ENCODE results near the gene DIRAS1.
"Not testable (repeated sequence)": the region's sequence is repeated elsewhere in the genome, so short reads cannot be mapped to it uniquely, and the experiment has no call there.

The DIRAS1 gene

DNA sequence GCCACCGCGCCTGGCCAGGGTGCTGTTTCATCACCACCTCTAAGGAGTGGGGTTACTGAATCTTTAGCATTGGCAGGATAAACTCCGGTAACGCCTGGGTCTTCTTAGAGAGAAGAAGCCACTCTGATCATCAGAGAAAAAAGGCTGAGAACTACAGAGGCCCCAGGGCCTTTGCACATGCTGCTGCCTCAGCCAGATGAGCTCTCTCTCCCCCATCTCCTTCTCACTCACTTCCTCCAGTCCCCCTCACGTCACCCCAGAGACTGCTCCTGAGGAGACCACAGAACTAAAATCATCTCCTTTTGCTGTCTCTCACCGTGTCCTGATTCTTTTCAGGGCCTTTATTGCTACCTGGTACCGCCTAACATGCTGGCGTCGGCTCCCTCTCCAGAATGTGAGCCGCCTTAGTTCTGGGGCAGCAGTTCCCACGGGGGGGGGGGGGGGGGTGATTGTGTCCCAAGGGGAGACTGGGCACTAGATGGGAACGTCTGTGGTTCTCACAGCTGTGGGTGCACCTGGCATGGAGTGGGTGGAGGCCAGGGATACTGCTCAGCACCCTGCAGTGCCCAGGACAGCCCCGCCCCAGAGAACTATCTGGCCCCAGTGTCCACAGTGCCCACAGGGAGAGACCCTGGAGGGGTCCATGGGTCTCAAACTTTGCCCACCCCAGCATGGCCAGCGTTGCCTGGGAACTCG lies 5.1 kb upstream of the DIRAS1 start:
- DNase-seq = no peak

DNA sequence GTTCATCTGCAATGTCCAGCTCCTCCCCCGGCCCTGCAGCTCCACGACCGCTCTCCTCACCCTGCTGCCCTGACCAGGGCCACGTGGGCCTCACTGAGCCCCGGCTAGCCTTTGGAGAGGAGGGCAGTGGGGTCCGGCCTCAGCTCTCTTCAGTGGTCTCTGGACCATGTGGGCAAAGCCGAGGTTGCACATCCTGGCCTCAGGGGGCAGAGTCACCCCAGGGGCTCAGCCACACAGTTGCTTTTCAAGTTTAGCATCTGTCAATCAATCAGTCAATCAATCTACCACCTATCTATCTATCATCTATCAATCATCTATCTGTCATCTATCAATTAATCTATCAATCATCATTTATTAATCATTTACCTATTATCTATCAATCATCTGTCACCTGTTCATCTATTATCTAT lies 3.0 kb upstream of the DIRAS1 start:
- DNase-seq = no peak

DNA sequence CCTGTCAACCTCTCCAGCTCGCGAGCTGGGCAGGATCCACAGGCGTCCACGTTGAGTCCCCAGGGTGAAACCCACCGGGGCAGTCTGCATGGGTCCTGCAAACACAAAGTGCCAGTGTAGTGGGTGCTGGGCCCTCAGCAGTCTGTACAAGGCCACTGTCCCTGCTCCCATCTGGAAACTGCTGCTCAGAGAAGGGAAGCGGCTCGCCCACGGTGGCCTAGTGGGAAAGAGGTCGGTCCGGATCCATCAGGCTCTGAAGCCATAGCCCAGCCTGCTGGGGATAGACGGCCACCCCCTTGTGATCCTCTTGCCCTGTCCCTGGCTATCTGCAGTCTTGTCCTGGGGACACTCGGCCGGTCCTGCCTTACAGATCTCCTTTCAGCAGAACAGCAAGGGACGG lies 2.6 kb upstream of the DIRAS1 start:
- no peak for DNase-seq

DNA sequence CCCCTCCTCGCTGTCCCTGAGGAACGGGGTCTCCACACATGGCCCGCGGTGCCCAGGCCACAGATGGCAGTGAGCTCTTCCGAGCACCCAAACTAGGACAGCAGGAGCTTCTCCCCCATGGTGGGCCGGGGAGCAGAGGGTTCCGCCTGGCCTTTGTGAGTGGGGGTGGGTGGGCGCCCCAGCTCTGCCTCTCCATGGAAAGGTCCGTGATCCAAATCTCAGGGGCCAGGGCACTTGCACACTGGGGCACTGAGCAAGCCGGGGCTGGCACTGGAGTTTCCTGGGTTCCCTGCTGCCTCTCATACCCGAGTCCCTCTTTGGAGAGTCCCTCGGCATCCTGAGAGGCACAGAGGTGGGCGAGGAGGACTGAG lies 2.2 kb upstream of the DIRAS1 start:
- DNase-seq = no peak

DNA sequence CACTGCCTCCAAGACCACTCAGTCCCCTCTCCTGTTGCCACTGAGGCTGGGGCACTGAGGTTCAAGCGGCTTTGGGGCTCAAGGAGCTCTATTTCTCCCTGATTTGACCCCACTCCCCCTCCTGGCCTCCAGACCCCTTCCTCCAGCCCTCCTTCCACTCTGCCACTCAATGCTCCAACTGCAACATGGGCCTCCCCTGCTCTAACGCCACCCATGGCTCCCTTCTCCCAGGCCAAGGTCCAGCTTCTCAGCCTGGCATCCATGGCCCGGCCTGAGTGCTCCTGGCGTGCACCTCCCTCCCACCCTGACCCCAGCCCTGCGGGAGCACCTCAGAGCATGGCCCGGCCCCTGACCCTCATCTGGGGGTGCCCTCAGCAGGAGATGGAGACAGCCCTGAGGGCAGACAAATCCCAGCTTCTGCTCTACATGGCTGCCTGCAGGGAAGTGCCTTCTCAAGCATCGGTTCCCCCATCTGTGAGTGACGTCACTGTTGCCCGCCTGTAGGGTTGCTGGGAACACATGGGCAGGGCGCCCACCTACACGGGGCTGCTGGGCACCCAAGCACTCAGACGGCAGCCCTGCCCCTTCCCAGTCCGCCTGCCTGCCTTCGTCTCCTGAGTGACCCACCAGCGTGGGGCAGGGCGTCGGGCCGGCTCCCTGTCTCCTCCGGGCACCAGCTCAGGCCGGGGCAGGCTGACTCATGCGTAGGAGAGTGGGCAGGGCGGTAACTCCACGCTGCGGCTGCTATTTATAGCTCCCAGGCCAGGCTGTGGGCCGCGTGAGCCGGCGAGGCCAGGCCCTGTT lies 1.6 kb upstream of the DIRAS1 start:
- no peak for DNase-seq

DNA sequence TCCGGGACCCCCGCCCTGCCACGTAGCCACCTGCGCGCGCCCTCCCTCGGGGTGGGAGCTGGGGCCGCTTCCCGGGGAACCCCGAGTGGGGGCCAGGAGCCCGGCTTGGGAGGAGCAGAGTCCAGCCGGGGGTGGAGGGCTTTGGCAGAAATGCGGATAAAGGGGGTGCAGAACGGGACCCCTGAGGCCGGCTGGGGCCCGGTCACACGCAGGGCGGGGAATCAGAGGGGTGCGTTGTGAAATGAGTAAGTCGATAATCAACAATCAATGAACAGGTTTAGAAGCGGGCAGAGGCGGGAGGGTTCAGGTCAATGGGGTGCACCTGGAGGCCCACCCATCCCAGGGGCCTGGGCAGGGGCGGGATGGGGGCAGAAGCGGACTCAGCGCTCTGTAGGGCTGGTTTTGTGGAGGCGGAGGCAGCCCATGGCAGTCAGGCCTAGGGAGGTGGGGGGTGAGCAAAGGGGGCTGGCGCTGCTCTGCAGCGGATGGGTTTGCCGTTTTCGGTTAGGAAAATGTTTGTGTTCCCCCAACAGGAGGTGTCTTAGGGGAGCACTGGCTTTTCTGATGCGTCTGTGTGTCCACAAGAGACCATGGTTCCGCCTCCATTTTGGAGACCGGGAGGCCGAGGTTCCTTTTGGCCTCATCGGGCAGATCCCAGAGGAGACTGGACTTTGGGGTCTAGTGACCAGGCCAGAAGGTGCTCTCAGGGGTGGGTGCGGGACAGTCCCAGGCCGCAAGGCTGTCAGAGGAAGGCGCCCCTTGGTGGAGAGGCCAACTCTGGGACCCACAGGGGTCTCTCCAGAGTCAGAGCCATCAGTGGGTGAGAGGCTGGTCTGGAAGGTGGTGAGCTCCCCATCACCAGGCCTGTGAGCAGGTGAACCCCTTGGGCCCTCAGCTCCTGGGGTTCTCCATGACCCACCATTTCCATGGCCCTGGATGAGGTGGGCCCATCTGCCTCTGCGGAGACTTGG lies 683 bp upstream of the DIRAS1 start:
- no peak for DNase-seq

DNA sequence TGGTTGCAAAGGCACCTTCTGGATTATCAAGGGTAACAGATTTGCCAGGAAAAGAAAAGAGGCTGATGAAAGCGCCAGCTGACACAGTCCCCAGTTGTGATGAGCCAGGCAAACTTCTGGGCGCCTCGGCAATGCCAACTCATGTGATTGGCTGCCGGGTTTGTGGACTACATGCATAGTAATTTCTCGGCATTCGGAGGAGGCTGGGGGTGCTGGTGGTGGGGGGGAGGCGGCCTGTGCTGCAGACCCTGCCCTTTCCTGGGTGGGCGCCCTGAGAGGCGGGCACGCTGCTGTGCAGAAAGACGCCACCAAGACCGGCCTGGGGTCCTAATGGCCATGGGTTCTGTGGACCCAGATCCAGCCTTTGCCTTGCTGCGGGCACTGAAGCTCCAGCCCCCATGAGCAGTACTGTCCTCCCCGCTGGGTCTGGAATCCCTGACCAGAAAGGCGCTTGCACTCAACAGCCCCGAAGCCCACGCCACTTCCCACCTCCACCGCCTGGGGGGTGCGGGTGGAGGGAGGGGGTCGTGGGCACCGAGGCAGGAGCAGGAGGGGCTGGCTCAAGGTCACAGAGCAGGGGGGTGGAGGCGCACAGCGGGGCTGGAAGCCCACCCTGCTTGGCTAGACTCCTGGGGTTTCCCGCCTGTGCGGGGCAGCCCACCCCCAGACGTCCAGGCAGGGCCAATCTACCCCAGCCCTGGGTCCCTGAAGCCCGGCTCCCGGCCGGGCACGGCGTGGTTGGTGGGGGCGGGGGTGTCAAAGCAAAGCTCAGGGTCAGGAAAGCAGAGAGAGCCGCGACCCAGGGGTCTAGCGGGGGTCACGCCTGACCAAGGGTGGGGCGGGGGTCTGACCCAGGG lies 1.0 kb downstream of the DIRAS1 start:
- DNase-seq = no peak

DNA sequence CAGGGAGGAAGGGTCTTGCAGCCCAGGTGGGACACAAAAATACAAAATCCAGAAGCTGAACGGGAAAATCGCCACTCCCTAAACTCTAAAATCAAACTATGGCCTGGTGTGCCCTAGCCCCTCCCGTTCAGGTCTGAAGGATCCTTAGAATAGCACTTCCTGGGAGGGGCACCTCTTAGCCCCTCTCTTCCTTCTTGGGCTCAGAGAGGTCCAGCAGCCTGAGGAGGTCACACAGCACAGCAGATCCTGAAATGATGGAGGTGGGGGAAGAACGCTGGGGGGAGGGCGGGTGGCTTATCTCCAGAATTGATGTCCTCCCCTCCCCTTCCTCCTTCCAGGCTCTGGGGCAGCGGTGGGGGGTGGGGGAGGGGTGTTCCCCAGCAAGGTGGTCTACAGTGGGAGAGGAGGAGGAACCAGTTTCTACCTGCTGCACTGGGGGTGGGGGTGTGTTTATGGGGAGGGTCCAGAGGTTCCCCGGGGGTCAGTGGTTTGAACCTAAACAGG lies 1.9 kb downstream of the DIRAS1 start:
- DNase-seq = no peak

DNA sequence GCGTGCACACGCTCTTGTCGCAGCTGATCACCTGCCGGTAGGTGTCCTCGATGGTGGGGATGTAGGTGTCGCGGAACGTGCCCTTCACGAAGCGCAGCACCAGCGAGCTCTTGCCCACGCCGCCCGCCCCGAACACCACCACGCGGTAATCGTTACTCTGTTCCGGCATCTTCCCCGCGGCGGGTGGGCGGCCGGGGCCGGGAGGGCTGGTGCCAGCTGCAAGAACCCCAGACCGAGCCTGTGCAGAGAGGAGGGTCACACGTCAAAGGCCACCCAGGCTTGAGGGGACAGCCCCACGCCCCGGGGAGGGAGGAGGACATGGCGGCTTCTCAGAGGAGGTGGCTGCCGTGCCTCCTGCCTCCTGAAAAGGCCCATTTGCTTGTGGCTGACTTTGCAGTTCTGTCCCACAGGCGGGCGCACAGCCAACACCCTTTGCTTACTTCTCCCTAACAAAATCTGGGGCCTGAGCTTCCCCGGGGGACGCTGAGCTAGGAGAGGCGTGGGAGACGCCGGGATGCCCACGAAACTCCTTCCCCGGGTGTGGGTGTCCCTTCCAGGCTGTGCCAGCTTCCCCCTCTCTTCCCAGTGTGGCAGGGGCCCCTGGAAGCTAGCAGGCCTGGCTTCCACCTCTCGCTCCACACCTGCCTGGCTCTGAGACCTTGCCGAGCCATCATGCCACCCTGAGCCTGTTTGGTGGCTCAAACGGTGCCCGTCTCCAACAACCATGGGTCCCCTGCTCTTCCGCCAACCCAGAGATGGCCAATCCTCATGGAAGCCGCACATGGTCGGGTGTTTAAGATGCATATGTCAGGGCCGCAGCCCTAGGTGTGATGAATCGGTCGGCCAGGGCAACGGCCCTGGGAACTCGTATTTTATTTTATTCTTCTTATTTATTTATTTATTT lies 3.3 kb downstream of the DIRAS1 start:
- DNase-seq = no peak

DNA sequence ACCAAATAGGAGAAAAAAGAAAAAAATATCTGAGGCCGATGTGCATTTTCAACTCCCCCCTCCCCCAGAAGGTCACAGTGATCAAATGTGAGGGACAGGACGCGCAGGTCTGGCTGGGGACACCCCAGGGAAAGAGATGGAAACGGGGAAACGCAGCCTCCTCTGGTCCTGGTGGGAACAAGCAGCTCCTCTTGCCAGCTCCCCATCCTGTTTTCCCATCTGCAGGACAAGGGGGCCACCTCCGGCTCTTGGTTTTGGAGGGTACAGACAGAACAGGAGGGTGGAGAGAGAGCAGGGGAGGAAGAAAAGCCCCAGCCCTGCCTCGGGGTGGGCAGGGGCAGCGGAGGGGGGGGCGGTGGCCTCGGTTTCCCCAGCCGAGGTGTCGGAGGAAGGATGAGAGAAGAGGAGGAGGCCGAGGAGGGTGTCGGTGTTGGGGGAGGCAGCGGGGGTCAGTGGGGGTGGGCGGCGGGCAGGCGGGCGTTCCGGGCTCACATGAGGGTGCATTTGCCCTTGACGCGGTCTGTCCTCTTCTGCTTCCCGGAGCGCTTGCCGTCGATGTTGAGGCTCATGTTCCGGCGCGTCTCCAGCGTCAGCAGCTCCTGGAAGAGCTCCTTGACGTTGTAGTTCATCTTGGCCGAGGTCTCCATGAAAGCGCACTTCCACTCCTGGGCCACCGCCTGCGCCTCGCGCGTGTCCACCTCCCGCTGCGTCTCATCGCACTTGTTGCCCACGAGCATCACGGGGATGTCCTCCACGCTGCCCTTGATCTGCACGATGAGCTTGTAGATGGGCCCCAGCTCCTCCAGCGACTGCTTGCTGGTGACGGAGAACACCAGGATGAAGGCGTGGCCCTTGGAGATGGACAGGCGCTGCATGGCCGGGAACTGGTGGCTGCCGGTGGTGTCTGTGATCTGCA lies 4.2 kb downstream of the DIRAS1 start:
- DNase-seq = no peak

DNA sequence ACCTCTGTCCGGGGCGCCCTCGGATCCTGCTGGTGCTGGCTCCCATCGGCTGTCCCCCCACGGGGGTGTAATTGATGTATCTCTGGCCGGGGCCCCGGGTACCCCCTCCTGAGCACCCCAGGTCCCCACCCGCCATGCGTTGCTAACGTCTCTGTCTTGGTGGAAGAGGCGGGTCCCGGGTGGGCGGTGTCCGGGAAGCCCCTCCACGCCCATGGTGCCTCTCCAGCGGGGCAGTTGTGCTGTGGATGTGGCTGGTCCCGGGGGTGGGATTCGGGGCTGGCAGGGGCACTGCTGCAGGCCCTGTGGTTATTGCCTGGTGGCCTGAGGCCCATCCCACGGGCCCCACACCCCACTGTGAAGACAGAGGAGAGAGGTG lies 4.9 kb downstream of the DIRAS1 start:
- DNase-seq = no peak

DNA sequence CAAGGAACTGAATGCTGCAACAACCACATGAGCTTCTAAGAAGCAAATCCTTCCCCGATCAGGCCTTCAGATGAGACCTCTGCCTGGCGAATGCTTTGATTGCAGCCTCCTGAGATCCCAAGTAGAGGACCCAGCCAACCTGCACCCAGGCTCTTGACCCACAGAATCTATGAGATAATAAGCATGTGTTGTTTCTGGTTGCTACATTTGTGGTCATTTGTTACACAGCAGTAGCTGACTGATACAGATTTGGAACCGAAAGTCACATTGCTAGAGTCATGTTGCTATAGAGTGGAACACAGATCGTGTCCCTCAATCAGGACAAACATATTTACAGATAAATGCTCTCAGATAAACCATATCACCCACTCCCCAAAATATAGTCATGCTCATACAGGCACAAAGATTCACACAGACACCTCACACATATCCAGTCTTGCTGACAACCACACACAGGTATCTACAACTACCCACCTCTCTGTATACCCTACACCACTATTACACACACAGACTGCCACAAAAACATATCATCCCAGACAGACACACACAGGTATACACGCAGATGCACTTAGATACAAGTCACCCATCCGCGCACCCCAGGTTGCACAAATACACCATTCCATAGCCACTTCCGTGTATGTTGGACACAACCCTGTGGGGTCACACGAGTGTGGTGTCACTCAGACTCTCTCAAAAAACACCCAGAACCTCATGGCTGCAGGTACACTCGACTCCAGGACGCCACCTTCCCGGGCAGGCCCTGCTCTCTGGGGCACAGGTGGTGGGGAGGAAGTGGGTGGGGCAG lies 5.5 kb downstream of the DIRAS1 start:
- no peak for DNase-seq

DNA sequence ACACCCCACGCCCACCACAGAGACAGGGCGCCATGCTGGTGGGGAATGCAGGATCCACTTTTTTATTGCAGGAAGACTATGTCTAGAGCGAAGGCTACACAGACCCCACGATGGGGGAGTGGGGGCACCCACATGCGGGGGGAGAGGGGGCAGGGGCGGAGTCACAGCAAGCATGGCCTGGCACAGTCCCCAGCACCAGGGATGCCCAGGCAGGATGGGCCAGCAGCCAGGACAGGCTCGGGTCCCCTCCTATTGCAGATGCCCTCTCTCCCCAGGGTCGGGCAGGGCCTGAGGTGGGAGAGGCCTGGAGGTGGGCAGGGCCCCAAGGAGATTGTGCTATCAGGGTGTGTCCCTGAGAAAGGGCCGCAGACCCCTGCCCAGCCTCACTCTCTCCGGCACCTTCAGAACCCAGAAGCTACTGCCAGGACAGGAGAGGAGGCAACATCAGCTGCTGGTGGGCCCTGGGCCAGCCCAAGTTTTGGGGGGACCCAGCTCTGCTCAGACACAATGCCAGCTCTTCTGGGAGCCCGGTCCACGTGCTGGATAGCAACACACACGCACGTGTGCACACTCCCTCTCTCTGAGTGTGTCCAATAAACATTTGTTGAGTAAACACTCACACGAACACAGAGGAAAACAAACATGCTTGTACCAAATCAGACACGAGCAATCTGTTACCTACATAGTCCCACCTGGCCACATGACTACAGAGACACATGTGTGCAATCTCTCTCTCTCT lies 6.5 kb downstream of the DIRAS1 start:
- no peak for DNase-seq

DNA sequence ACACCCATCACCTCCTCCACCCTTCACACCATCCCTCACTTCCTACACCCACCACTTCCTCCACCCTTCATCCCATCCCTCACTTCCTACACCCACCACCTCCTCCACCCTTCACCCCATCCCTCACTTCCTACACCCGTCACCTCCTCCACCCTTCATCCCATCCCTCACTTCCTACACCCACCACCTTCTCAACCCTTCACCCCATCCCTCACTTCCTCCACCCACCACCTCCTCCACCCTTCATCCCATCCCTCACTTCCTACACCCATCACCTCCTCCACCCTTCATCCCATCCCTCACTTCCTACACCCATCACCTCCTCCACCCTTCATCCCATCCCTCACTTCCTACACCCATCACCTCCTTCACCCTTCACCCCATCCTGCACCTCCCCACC lies 7.1 kb downstream of the DIRAS1 start:
- DNase-seq = not testable (repeated sequence)

DNA sequence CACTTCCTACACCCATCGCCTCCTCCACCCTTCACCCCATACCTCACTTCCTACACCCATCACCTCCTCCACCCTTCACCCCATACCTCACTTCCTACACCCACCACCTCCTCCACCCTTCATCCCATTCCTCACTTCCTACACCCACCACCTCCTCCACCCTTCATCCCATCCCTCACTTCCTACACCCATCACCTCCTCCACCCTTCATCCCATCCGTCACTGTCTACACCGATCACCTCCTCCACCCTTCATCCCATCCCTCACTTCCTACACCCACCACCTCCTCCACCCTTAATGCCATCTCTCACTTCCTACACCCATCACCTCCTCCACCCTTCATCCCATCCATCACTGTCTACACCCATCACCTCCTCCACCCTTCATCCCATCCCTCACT lies 8.0 kb downstream of the DIRAS1 start:
- not testable (repeated sequence) for DNase-seq

DNA sequence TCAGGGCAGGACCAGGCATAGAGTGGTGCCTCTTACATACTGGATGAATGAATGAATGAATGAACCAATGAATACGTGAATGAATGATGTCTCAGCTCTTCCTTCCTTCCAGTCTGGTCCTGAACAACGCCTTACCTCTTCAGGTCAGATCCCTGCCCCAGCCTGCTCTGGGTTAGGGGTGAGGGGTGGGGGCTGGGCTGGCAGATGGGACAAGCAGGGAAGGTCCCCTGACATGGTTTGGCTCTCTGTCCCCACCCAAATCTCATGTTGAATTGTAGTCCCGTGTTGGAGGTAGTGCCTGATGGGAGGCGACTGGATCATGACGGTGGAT lies 9.3 kb downstream of the DIRAS1 start:
- no peak for DNase-seq

DNA sequence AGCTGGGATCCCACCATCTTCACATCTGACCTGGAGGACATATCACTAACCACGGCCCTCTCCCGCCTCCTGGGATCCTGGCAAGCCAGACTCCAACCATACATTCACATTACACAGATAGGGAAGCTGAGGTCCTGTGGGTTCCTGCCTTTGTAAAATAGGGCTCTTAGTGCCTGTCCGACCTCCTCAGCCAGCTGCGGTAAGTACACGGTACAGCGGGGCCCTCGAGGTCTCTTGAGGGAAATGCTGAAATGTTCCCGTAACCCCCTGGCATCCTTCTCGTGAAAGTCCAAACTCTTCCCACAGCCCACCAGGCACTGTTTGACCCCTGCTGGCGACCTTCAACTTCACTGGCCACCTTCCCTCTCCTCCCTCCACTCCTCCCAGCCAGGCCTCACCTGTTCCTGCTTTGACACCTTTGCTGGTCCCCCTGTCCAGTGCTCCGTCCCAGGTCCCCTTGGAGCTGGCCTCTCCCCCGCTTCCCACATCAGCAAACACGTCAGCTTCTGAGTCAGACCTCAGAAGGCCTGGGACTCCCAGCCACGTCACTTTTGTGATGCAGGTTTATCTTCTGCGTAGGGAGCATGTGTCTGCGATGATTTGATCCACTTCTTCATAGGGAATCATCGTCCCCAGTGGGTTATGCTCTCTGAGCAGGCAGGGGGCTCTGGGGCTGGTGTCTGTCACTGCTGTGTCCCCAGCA lies 9.8 kb downstream of the DIRAS1 start:
- DNase-seq = no peak

DNA sequence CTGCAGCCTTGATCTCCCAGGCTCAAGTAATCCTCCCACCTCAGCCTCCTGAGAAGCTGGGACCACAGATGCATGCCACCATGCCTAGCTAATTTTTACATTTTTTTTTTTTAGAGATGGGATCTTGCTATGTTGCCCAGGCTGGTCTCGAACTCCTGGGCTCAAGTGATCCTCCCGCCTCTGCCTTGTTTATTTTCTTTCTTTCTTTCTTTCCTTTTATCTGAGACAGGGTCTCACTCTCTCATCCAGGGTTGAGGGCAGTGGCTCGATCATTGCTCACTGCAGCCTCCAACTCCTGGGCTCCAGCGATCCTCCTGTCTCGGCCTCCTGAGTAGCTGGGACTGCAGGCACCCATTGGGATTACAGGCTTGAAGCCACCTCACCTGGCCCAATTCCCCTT lies 14.9 kb downstream of the DIRAS1 start:
- no peak for DNase-seq
